ENCODE data around the gene NDUFB3.

- TF ChIP-seq YY1 (IDR thresholded peaks at IDR 0.05; ENCODE audit: insufficient read depth, insufficient read length) = no peak
- TF ChIP-seq ZNF274 (IDR thresholded peaks at IDR 0.05; ENCODE audit: low read depth, low read length) = no peak
- no peak for TF ChIP-seq SUZ12 (IDR thresholded peaks at IDR 0.05; ENCODE audit: extremely low read depth, insufficient read depth, insufficient read length)
Measured at GRCh38 chr2:201126308-201127151, 54.7 kb downstream of the NDUFB3 start.
